Measurements from ENCODE around the gene TMEM203.

- TF ChIP-seq POLR2A (IDR thresholded peaks at IDR 0.05) (no peak), CTCF (IDR thresholded peaks at IDR 0.05) (no peak)
Measured at GRCh38 chr9:137229903-137230704, 24.7 kb upstream of the TMEM203 start.
